HG02623 (cell line): ENCODE data around the gene SLC2A11.

Experiments used
- ATAC-seq: cut with Tn5 transposase; IDR thresholded peaks from one replicate; pipeline ENCODE4 v1.9.1; 2021; ENCODE audit warnings: moderate library complexity; ENCODE audit not compliant: unreplicated experiment

The SLC2A11 gene

GRCh38 chr22:23832226-23833016, 25.3 kb upstream of the SLC2A11 start:
- ATAC-seq = no peak

DNA sequence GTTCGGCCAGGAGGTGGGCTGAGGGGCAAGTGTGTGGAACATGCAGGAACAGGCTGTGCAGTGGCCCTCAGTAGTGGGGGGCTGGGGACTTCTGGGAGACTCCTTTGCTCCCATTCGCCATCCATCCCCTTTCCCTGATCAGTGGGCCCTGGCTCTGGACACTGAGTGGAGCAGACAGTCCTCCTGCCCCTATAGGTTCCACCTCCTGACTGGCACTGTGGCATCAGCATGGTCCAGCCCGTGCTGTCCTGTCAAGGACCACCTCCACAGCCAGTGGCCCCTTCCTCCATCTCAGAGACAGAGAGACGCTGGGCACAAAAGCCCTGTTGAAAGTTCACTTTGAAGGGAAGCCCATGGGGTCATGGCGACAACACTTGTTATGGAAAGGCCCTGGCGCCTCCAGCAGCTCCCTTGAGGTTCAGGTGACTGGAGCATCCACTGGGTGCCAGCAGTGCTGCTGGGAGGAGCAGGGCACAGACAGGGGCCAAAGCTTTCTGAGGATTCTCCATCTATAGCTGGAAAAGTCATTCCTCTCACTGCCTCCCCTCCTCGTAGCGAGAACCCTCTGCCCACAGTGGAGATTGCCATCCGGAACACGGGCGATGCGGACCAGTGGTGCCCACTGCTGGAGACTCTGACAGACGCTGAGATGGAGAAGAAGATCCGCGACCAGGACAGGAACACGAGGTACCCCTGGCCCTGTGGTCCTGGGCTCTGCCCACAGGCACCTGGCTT, 24.5 kb upstream of the SLC2A11 start:
- ATAC-seq = no peak

DNA sequence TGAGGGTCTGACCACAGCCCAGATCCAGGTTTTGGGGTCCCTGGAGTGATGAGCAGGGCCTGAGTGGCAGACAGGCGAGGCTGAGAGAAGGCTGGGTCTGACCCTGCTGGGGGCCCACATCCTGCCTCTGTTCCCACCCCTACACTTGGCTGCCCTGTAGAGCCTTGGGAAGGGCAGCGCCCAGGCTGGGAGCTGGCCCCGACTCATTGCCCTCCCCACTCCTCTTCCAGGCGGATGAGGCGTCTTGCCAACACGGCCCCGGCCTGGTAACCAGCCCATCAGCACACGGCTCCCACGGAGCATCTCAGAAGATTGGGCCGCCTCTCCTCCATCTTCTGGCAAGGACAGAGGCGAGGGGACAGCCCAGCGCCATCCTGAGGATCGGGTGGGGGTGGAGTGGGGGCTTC, 23.8 kb upstream of the SLC2A11 start:
- ATAC-seq = no peak

- no peak for ATAC-seq
Measured at GRCh38 chr22:23834406-23834792, 23.3 kb upstream of the SLC2A11 start.

DNA sequence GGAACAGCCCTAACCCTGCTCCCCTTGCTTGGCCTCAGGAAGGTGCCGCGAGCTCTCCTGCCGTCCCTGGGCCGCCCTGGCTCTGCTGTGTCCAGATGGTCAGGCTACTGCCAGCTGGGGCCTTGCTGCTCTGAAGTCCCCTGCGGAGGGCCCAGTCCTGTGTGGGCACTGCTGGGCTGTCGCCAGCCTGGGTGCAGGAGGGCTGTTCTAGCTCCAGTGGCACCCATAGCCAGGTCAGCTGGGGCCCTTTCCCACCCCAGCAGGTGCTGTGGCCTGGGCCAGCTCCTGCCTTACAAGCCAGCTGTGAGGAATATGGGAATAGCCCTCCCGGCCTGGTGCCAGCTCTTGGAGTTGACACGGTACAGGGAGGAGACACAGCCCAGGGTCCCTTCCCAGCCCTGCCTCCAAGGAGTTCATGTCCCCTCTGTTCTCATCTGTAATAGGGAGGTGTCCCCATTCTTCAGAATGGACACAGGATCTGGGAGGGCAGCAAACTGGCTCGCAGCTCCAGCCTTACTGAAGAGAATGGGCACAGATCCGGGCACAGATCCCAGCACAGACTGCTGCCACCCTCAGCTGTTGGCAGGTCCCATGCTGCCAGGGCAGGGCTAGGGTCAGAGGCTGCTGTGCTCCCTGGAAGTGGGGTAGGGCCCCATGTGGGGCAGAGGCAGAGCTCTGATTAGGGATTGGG, 22.7 kb upstream of the SLC2A11 start:
- no peak for ATAC-seq

- no peak for ATAC-seq
Measured at GRCh38 chr22:23835484-23836144, 22.1 kb upstream of the SLC2A11 start.

- no peak for ATAC-seq
Measured at GRCh38 chr22:23836281-23836680, 21.4 kb upstream of the SLC2A11 start.

DNA sequence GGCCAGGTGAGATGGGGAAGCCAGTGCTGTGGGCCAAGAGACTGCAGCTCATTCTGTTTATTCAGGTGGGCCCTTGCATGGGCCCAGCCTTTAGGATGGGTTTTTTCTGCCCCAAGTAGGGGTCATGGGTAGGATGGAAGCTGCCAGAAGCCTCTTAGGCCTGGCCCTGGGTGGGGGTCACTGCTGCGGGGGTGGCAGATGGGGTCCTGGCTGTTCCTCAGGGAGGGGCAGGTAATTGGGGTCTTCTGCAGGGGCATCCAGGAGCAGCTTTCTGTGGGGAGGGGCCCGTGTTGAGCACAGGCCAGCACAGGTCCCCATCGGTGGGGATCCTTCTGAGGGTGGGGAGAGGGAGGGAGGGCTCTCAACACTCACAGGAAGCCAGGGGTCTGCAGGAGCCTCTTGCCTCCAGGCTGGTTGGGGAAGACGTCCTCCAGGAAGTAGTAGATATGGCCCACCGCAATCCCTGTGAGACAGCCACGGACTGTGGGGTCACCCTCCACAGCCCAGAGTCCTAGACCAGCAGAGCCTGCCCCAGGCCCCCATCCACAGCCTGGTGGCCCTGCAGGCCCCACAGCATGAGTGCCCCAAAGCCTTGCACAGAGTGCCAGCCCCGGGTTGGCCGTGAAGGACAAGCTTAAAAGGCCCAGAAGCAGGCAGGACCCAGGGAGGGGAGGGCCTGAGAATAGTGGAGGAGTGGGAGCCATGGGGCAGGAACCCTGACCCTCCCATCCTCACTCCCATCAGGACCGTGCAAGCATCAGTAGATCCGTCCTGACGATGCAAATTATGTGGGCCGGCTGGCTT, 20.8 kb upstream of the SLC2A11 start:
- no peak for ATAC-seq

DNA sequence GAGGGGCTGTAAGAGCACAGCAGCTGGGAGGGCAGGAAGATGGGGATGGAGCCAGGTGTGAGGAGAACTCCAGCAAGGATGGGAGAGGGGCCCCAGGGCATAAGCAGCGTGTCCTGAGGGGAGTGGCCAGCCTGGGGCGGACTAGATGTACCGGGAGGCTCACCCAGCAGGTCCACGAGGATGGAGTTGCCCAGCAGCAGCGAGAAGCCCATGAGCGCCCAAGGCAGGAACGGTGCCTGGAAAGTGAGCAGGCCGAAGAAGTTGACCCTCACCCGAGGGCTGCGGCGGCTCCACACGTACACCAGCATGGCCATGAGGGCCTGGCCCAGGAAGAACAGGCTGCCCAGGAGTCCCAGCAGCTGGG, 20.2 kb upstream of the SLC2A11 start:
- no peak for ATAC-seq

DNA sequence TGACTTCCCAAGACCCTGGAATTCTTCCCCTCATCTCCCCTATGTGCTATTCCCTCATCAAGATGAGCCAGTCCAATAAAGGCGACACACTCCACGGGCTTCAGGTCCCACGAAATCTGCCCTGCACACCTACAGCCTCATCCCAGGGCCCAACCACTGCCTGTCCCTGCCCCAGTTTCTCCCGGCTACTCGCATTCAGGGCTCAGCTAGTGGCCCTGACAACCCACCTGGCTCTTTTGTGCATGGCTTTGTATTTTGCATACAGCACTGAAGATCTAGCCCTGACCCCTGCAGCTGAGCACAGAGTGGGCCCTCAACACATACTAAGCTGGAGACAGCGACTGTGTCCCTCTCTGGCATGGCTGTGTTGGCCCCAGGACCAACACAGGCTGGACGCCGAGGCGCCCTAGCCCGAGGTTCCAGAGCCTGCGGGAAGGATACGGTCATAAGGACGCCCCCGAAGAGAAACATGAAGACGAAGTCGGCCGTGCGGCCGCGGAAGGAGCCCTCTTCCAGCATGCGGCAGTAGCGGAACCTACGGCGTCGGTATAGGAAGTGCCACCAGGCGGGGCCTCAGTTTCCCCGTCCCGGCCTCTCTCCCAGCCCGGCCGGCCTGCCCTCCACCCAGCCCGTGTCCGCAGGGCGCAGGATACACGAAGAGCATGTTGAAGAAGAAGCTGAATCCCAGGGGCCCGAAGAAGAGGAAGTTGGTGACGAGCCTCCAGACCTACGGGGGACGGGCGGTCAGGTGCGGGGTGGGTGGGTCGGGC, 19.6 kb upstream of the SLC2A11 start:
- ATAC-seq = no peak

DNA sequence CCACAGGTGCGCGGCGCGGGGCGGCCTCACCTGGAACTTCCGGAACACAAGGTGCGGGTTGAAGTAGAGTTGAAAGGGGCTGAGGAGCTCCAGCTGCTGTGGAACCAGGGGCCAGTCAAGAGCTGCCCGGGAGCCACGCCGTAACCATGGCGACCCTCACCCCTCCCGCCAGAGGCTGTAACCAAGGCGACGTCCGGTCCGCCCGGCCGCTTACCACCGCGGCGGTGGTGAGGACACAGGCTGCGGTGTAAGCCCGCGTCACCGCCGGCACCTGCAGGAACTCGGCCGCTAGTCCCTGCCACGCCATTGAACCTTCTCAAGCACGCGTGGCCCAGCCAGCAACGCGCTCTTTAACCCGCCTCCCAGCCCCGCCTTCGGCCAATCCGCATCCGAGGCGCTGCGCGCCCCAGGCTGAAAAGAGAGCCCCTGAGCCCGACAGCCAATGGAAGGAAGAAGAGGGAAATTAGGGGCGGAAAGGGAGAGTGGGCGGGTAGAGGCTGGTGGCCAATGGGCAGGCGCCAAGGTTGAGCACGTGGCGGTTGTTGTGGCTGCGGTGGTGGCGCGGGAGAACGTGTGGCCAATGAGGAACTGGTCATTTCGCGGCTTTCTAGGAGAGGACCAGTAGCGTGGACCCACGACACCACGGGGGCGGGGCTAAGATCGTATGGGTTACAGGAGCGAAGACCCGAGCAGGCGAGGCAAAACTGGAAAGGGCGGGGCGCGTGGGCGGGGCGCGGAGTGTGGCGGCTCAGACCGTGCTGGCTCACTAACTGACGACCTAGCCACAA, 18.8 kb upstream of the SLC2A11 start, which contains the start of gene DERL3:
TSS of gene DERL3 (minus strand) at position 326 of the 788 bp plus-strand sequence. CDS start at position 307, 19 bp downstream.
- ATAC-seq = peak; percentile 82

GRCh38 chr22:23840026-23840425, 17.6 kb upstream of the SLC2A11 start:
- ATAC-seq = no peak

GRCh38 chr22:23841292-23841691, 16.4 kb upstream of the SLC2A11 start:
- ATAC-seq = no peak

GRCh38 chr22:23841736-23842445, 15.8 kb upstream of the SLC2A11 start:
- no peak for ATAC-seq

GRCh38 chr22:23842599-23842998, 15.1 kb upstream of the SLC2A11 start:
- ATAC-seq = no peak

- ATAC-seq = no peak
Measured at GRCh38 chr22:23844739-23845202, 12.9 kb upstream of the SLC2A11 start.

DNA sequence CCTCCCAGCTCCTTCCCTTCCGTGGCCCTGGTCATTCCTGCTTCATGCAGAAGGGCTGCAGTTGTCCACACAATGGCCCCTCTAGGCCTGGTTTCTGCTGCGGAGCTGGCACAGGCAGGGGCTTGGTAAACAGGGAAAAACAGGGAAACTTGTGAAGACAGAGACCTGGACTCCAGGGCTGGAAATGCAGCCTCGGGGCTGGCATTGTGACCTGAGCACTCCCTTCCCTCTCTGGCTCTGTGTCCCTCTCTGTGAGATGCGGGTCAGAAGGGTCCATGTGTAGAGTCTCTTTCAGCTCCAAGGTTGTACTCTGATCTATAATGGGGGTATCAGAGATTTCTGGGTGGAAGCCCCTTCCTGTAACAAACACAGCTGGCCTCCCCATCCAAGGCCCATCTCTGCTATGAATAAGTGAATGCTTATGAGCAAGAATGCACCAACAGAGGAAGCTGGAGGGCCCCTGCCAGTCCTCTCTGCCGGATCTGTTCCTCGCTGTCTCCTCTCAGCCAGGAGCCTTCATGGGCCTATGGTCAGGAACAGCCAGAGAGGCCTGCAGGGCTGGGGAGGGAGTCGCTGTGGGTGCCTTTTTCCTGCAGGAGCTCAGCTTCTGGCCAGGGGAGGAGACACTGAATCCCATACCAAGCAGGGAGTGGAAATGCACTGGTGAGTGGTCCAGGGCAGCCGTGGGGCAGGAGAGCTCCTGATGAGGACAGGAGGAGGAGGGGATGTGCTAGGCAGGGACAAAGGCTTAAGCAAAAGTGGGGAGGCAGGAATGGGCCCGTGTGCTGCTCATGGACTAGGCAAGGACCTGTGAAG, 12.2 kb upstream of the SLC2A11 start:
- ATAC-seq = no peak
